Ureter (tissue), 1 donor: Measurements from ENCODE around the gene ESD. TPM values are rescaled to one million over a fixed set of nuclear protein-coding genes. Genes with fewer than 3 reads are reported as not detected.

ENCODE experiments used
- DNase-seq: peaks from one replicate; pipeline ENCODE4 v3.0.0-alpha.2; 2020; ENCODE audit warnings: low spot score
- total RNA-seq: library from RNA; stranded (reverse); gene quantifications from one replicate; pipeline ENCODE4 v1.2.4, GENCODE V29; 2023
- donor health status: DM: yes; HTN: yes; CAD: no.

The ESD gene
- total RNA-seq, 1 donor from 2014 or later, result 90.0 TPM

DNA sequence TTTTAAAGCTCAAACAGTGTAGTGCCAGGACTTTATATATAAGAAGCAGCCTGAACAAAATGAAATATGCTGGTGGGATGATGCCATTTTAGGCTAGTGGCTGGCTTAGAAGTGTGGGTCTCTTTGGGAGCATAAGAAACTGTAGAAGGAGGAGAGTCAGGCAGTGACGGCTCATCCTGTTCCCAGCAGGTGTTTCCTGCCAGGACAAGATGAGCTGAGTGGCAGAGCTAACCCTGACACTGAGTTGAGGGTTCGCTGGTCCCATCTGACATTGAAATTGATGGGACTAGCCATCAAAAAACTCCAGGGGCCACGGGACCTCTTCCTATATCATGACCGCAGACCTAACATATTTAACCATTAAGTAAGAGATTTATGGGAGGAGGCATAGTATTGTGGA lies 51.3 kb downstream of the ESD start:
- no peak for DNase-seq

DNA sequence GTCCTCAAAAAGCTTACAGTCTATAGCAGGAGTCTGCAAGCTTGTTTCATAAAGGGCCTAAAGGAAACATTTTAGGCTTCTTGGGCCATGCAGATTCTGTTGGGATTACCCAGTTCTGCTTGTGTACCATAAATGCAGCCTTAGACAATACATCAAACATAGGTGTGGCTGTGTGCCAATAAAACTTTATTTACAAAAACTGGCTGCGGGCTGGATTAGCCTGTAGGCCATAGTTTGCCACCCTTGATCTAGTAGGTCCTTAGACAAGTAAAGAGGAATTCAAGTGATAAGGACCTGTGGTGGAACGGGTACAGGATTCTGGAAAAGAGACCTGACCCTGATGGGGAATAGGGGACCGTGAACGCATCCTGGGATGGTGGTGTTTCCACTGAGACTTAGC lies 51.9 kb downstream of the ESD start:
- no peak for DNase-seq

DNA sequence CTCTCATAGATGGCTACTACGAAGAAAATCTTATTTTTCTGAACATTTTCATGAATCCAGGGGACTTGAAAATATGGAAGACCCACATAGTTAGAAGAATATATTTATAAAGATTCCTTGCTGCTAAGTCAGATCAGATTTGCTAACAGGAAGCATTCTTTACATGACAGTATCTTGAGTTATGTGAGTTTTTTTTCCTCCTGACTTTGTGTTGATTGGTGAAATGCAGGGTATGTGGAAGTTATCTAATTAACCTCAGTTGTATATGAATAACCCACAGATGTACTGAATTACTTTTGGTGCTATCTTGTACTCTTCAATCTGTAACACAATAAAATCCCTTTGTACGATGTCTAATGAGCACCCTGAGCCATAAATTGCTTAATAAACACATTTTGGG lies 53.8 kb downstream of the ESD start:
- no peak for DNase-seq

DNA sequence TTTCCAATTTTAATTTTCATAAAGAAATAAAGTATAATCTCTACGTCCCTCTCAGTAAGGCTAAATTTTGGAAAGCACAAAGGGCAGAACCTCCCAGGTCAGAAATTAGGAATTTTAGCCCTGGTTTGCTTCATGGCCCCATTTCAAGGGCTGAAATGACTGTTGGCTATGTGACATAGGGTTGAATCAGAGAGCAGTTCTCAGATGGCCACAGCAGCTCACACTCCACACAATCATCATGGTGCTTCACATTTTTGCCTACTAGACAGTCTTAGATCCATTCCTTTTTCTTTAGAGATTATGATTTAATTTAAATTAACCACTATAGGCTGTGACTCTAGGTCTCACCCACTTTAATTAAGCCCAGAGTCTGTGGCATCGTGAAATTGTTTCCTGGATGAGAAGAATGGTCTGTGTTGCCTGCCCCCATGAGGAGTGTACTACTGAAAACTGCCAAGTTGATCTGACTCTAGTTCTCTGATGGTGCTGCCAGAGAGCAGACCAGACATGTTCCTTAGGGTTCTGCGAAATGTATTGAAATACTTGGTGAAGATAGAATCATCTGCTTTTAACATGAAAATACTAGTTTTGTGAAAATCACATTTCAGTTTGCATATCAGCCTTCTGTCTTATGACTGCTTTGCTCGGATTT lies 57.4 kb downstream of the ESD start:
- DNase-seq, result no peak

DNA sequence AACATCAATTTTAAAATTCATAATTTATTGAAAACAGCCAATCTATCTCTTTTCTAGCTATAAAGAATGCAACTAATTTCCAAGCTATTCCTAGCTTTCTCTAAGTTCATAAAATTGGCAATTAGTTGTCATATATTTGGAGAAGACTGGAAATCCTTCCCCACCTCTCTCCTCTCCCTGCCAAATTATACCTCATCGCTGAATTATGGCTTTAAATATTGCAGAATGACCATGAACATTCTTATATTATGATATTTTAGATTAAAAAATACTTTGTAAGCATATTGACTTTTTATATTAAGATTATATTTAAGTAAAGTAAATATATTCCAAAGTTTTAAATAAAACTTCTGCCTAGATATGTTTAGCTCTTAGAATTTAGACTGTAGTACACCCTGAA lies 58.2 kb downstream of the ESD start:
- DNase-seq, result no peak

DNA sequence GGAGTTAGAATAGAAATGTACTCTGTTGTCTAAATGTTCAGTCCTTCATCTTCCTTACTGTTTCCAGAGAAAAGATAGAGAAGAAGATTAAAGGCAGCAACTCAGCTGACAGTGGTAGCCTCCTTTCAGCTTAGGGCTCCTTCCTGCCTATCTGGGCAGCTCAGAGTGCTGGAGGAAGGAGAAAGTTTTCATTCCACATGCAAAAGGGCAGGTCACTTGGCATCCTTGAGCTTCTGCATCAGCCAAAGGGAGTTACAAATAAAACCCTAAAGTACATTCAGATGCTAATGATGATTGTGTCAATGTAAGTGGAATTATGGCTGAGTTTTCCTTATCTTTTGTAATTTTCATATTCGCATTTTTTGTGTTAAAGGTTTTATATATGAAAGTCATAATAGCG lies 58.9 kb downstream of the ESD start:
- no peak for DNase-seq

DNA sequence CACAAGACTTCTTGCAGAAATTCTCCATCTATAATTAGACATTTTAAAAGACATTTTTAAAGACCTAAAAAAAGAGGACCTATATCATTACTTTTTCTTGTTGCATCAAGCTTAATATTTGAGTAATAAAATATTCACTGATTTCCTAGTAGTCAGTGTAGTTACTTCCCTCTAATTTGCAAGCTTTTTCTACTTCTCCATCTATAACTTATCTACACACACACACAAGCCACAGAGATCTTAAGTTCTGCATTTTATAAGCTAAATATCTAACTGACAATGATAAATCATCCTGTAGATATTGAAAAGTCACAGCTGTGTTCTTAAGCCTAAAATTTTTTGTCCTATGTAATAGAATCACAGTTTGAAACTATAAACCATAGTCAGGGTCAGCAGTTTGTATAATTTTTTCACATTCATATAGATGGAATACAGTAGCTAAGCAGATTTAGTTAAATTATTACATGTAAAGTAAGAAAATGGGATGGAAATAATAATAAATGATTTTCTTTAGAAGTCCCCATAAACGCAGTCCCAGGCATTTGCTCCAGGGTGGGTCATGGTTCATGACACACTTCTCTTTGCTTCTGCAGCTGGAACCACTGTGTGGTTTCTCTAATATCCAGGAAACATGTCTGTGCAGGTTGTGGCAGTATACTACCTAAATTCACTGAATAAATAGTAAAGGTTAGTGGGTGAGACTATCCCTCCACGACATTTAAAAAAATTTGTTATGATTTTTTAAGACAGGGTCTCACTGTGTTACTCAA lies 60.2 kb downstream of the ESD start:
- DNase-seq, result no peak

DNA sequence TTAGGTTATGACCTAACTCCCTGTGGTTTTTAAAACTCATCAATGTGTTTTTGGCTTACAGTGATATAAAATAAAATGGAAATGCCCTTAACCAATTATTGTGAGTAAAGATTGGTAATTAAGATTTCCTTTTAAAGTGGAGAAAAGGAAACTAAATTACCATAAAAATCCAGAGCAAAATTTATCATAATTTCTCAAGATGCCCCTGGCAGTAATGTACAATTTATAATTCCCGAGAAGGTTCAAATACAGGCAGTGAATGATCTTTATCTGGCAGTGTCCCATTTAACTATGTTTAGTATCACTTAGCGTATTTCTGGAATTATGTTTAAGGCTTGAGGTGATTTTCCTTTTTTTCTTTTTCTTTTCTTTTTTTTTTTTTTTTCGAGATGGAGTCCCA lies 61.5 kb downstream of the ESD start:
- no peak for DNase-seq

DNA sequence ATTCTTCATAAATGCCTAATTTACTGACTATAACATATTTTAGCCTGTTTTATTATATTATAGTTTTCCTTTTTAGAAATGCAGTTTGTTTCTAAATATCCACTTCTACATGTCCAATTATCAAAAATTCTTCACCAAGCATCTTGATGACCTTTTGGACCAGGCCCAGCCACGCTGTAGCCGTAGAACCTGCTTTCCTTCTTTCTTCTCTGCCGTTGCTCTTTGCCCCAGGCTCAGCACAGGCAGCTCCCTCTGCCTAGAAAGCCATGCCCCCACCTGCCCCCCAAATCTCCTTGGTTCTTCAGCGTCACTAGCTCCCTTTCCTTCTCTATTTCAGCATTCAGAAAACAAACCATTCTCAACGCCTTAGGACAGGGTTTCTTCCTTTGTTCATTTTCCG lies 65.4 kb downstream of the ESD start:
- DNase-seq, result no peak

DNA sequence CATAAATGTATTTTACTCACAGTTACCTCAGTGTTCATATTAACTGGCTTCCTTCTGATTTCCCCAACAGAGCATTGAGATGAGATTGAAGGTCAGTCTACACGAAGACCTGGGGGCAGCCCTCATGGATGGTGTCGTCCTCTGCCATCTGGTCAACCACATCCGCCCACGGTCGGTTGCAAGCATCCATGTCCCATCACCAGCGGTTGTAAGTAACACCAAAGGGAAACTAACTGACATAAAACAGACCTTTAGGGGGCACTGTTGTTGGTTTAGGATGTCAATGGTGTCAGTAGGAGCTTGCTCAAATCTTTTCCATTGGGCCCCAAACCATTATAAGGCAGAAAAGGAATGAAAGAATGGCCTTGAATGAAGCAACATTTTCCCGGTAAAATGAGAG lies 68.2 kb downstream of the ESD start:
- DNase-seq, result no peak

DNA sequence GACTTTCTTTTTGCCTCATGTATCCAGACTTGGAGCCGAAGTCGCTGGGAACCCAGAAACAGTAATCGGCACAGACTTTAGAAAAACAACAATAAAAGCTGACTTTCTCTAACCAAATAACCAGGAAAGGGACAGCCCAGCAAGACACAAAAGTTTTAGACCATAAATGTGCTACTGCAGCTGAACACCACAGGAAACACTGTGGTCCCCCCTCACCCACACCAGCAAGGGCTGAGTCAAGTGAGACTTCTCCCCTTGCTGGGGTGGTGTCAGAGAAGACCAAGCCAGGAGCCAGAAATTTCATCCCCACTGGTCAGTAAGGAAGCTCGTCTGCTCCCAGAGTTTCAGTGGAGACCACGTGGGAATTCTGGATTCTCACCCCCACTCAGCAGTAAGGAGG lies 70.6 kb downstream of the ESD start:
- DNase-seq, result no peak

Other genes starting within 250 kb of the ESD start
- 27.3 TPM for gene LRCH1, start 244.0 kb downstream of the ESD start, total RNA-seq
- 0.89 TPM for gene HTR2A, start 99.9 kb upstream of the ESD start, total RNA-seq